ENCODE results near the gene KRTAP4-6.

- TF ChIP-seq CTCF (IDR thresholded peaks at IDR 0.05; ENCODE audit: low read depth, low read length) (no peak), EZH2phosphoT487 (IDR thresholded peaks at IDR 0.05; ENCODE audit: low read depth) (no peak)
These were observed 13.9 kb downstream of the KRTAP4-6 start for GRCh38 chr17:41126412-41126811.
